HepG2 (cell line): ENCODE data around the gene CDC42EP5. TPM values are rescaled to one million over a fixed set of nuclear protein-coding genes. Genes with fewer than 3 reads are reported as not detected.

Experiments used
- DR1 ChIP-seq: sonication (generic); formaldehyde crosslinking; IDR thresholded peaks from 2 replicates; pipeline ENCODE4 v1.8.0; 2021; ENCODE audit warnings: mild to moderate bottlenecking, missing genetic modification reagents, inconsistent platforms
- MIER3 ChIP-seq: IDR thresholded peaks from 2 replicates; pipeline ENCODE4 v1.6.1; 2016; ENCODE audit warnings: missing compliant biosample characterization, borderline replicate concordance
- MTF2 ChIP-seq: sonication (generic); formaldehyde crosslinking; IDR thresholded peaks from 2 replicates; pipeline ENCODE4 v1.5.0; 2020; ENCODE audit warnings: missing genetic modification reagents, borderline replicate concordance
- NFRKB ChIP-seq: fragments of 450-650 bp; IDR thresholded peaks from 2 replicates; pipeline ENCODE4 v1.6.1; 2017
- SOX5 ChIP-seq: IDR thresholded peaks from 2 replicates; pipeline ENCODE4 v1.6.1; 2016; ENCODE audit warnings: borderline replicate concordance
- TBL1XR1 ChIP-seq: fragments of 150-350 bp; IDR thresholded peaks from 2 replicates; pipeline ENCODE4 v1.6.1; 2014; ENCODE audit warnings: borderline replicate concordance, low read length; ENCODE audit not compliant: partially characterized antibody
- TMF1 ChIP-seq: sonication (generic); formaldehyde crosslinking; IDR thresholded peaks from 2 replicates; pipeline ENCODE4 v1.8.1; 2022; ENCODE audit warnings: low read depth, missing genetic modification reagents
- ZIK1 ChIP-seq: sonication (generic); formaldehyde crosslinking; IDR thresholded peaks from 2 replicates; pipeline ENCODE4 v1.5.0; 2020; ENCODE audit warnings: mild to moderate bottlenecking, low read depth, missing genetic modification reagents, borderline replicate concordance
- ZNF17 ChIP-seq: sonication (generic); formaldehyde crosslinking; IDR thresholded peaks from 2 replicates; pipeline ENCODE4 v1.5.0; 2020; ENCODE audit warnings: mild to moderate bottlenecking, missing genetic modification reagents
- ZNF205 ChIP-seq: IDR thresholded peaks from 2 replicates; pipeline ENCODE4 v1.6.1; 2018; ENCODE audit warnings: missing biosample characterization, missing genetic modification reagents
- ZNF383 ChIP-seq: sonication (generic); formaldehyde crosslinking; IDR thresholded peaks from 2 replicates; pipeline ENCODE4 v1.4.0; 2020; ENCODE audit warnings: missing genetic modification reagents, mild to moderate bottlenecking, borderline replicate concordance
- ZNF674 ChIP-seq: sonication (generic); formaldehyde crosslinking; IDR thresholded peaks from 2 replicates; pipeline ENCODE4 v1.5.0; 2020; ENCODE audit warnings: low read depth, mild to moderate bottlenecking, missing genetic modification reagents
- ZNF737 ChIP-seq: sonication (generic); formaldehyde crosslinking; IDR thresholded peaks from 2 replicates; pipeline ENCODE4 v1.5.0; 2020; ENCODE audit warnings: missing genetic modification reagents, mild to moderate bottlenecking, borderline replicate concordance
- ZNF746 ChIP-seq: sonication (generic); formaldehyde crosslinking; IDR thresholded peaks from 2 replicates; pipeline ENCODE4 v1.8.0; 2022; ENCODE audit warnings: mild to moderate bottlenecking, missing genetic modification reagents
- ZNF841 ChIP-seq: sonication (generic); formaldehyde crosslinking; IDR thresholded peaks from 2 replicates; pipeline ENCODE4 v1.8.1; 2023; ENCODE audit warnings: missing genetic modification reagents, borderline replicate concordance
- polyA plus RNA-seq, 8 experiments: library from polyadenylated mRNA; depleted of rRNA in 3 of 8; stranded (reverse) in 7 of 8; unstranded in 1 of 8; fragments of >200 nt; fragmentation: Illumina TruSeq in 4 of 8; extraction: Trizol in 4 of 8; gene quantifications; 2 replicates each; pipeline versions ENCODE4 v1.2.1 to v1.2.3, GENCODE V29; 2011 to 2016; ENCODE audit warnings: low read depth in 4 of 8, missing spikeins in 1 of 8, mixed read lengths in 1 of 8; ENCODE audit not compliant: insufficient read depth in 1 of 8
- total RNA-seq, 5 experiments: library from RNA; depleted of rRNA; stranded (reverse); fragments of >200 nt; fragmentation: Illumina TruSeq; extraction: Trizol; gene quantifications; 2 replicates each; pipeline ENCODE4 v1.2.3, GENCODE V29; 2016; ENCODE audit warnings: low read depth in 1 of 5
- TF ChIP-seq, protein P1 (sequence below): sonication (generic); formaldehyde crosslinking; IDR thresholded peaks from 2 replicates; pipeline ENCODE4 v1.4.0; 2020; ENCODE audit warnings: missing genetic modification reagents
- TF ChIP-seq, protein P2 (sequence below): sonication (generic); formaldehyde crosslinking; IDR thresholded peaks from 2 replicates; pipeline ENCODE4 v1.8.0; 2022; ENCODE audit warnings: low read depth, missing genetic modification reagents
- TF ChIP-seq, protein P3 (sequence below): sonication (generic); formaldehyde crosslinking; IDR thresholded peaks from 2 replicates; pipeline ENCODE4 v1.4.0; 2020; ENCODE audit warnings: missing genetic modification reagents
- TF ChIP-seq, protein P4 (sequence below): IDR thresholded peaks from 2 replicates; pipeline ENCODE4 v1.6.1; 2012; ENCODE audit warnings: low read depth, low read length, improper control_type of control experiment
- TF ChIP-seq, protein P5 (sequence below): sonication (generic); formaldehyde crosslinking; IDR thresholded peaks from 2 replicates; pipeline ENCODE4 v1.4.0; 2020; ENCODE audit warnings: missing genetic modification reagents

Gene CDC42EP5
- total and polyA plus RNA-seq, 2 of the 13 experiments (the other 11 are each of a cell fraction or from before 2014, with no cell fraction given): 0.41 to 1.6 TPM

DNA sequence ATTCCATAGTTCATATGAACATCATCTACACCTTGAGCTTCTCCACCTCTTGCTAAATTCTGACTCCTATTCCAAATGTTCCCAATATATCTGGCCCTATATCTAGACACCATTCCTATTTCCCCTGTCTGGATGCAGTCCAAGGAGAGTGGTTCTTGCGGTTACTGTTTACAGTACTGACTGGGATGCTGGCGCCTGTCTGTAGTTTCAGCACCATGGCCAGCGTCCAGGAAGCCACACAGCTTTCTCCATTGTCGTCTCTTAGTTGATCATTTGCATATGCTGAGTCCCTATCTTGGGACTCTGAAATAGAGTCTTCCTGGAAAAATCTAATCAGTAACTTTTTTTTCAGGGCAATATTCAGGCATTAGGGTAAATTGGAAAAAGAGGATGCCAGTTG lies 44.4 kb upstream of the CDC42EP5 start (continued):
- TF ChIP-seq, protein P1, sequence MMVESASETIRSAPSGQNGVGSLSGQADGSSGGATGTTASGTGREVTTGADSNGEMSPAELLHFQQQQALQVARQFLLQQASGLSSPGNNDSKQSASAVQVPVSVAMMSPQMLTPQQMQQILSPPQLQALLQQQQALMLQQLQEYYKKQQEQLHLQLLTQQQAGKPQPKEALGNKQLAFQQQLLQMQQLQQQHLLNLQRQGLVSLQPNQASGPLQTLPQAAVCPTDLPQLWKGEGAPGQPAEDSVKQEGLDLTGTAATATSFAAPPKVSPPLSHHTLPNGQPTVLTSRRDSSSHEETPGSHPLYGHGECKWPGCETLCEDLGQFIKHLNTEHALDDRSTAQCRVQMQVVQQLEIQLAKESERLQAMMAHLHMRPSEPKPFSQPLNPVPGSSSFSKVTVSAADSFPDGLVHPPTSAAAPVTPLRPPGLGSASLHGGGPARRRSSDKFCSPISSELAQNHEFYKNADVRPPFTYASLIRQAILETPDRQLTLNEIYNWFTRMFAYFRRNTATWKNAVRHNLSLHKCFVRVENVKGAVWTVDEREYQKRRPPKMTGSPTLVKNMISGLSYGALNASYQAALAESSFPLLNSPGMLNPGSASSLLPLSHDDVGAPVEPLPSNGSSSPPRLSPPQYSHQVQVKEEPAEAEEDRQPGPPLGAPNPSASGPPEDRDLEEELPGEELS (CRISPR knock-in tag): 0 out of 2 replicates have a peak, but pooled peaks have one; percentile 17
- TF ChIP-seq ZNF737 (CRISPR knock-in tag) (no peak), TBL1XR1 (no peak), ZNF383 (CRISPR knock-in tag) (no peak), DR1 (CRISPR knock-in tag) (no peak), TMF1 (CRISPR knock-in tag) (no peak), MTF2 (CRISPR knock-in tag) (no peak), ZIK1 (no peak), MIER3 (CRISPR knock-in tag) (no peak), ZNF746 (no peak), NFRKB (no peak), ZNF674 (no peak), ZNF205 (CRISPR knock-in tag) (no peak), ZNF17 (no peak), SOX5 (CRISPR knock-in tag) (peak; percentile 26; the same call in 1 of the 2 replicates), ZNF841 (CRISPR knock-in tag) (no peak)
- TF ChIP-seq, protein P2, sequence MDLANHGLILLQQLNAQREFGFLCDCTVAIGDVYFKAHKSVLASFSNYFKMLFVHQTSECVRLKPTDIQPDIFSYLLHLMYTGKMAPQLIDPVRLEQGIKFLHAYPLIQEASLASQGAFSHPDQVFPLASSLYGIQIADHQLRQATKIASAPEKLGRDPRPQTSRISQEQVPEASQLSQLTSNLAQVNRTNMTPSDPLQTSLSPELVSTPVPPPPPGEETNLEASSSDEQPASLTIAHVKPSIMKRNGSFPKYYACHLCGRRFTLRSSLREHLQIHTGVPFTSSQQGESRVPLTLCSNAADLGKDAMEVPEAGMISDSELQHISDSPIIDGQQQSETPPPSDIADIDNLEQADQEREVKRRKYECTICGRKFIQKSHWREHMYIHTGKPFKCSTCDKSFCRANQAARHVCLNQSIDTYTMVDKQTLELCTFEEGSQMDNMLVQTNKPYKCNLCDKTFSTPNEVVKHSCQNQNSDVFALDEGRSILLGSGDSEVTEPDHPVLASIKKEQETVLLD (CRISPR knock-in tag): no peak
- TF ChIP-seq, protein P3, sequence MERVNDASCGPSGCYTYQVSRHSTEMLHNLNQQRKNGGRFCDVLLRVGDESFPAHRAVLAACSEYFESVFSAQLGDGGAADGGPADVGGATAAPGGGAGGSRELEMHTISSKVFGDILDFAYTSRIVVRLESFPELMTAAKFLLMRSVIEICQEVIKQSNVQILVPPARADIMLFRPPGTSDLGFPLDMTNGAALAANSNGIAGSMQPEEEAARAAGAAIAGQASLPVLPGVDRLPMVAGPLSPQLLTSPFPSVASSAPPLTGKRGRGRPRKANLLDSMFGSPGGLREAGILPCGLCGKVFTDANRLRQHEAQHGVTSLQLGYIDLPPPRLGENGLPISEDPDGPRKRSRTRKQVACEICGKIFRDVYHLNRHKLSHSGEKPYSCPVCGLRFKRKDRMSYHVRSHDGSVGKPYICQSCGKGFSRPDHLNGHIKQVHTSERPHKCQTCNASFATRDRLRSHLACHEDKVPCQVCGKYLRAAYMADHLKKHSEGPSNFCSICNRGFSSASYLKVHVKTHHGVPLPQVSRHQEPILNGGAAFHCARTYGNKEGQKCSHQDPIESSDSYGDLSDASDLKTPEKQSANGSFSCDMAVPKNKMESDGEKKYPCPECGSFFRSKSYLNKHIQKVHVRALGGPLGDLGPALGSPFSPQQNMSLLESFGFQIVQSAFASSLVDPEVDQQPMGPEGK (CRISPR knock-in tag): 0 out of 2 replicates have a peak, but pooled peaks have one; percentile 17
- TF ChIP-seq, protein P4, sequence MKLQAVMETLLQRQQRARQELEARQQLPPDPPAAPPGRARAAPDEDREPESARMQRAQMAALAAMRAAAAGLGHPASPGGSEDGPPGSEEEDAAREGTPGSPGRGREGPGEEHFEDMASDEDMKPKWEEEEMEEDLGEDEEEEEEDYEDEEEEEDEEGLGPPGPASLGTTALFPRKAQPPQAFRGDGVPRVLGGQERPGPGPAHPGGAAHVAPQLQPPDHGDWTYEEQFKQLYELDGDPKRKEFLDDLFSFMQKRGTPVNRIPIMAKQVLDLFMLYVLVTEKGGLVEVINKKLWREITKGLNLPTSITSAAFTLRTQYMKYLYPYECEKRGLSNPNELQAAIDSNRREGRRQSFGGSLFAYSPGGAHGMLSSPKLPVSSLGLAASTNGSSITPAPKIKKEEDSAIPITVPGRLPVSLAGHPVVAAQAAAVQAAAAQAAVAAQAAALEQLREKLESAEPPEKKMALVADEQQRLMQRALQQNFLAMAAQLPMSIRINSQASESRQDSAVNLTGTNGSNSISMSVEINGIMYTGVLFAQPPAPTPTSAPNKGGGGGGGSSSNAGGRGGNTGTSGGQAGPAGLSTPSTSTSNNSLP: no peak
- TF ChIP-seq, protein P5, sequence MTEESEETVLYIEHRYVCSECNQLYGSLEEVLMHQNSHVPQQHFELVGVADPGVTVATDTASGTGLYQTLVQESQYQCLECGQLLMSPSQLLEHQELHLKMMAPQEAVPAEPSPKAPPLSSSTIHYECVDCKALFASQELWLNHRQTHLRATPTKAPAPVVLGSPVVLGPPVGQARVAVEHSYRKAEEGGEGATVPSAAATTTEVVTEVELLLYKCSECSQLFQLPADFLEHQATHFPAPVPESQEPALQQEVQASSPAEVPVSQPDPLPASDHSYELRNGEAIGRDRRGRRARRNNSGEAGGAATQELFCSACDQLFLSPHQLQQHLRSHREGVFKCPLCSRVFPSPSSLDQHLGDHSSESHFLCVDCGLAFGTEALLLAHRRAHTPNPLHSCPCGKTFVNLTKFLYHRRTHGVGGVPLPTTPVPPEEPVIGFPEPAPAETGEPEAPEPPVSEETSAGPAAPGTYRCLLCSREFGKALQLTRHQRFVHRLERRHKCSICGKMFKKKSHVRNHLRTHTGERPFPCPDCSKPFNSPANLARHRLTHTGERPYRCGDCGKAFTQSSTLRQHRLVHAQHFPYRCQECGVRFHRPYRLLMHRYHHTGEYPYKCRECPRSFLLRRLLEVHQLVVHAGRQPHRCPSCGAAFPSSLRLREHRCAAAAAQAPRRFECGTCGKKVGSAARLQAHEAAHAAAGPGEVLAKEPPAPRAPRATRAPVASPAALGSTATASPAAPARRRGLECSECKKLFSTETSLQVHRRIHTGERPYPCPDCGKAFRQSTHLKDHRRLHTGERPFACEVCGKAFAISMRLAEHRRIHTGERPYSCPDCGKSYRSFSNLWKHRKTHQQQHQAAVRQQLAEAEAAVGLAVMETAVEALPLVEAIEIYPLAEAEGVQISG (CRISPR knock-in tag): peak; percentile 41; the same call in 1 of the 2 replicates
